Femur (tissue), 1 donor: Measurements from ENCODE around the gene SEPTIN7.
A peak's percentile ranks its signal among the peaks of the same experiment; 100 is the strongest.
"Not testable (repeated sequence)": the region's sequence is repeated elsewhere in the genome, so short reads cannot be mapped to it uniquely, and the experiment has no call there.

ENCODE experiments used
- DNase-seq: peaks from one replicate; pipeline ENCODE4 v3.0.0-alpha.2; 2017

The SEPTIN7 gene

GRCh38 chr7:35800718-35801391 lies at the start of gene SEPTIN7:
SEPTIN7 (plus strand) TSS chr7:35801057; CDS start chr7:35801210, 153 bp downstream.
- peak; percentile 100 for DNase-seq

GRCh38 chr7:35752742-35753141 lies 48.1 kb upstream of the SEPTIN7 start:
- no peak for DNase-seq

- DNase-seq = peak; percentile 51
Measured at GRCh38 chr7:35753761-35754603, 46.9 kb upstream of the SEPTIN7 start.

- DNase-seq = no peak
Measured at GRCh38 chr7:35754741-35755140, 46.1 kb upstream of the SEPTIN7 start.

- DNase-seq = no peak
Measured at GRCh38 chr7:35755711-35756110, 45.1 kb upstream of the SEPTIN7 start.

- not testable (repeated sequence) for DNase-seq
Measured at GRCh38 chr7:35756453-35756852, 44.4 kb upstream of the SEPTIN7 start.

- no peak for DNase-seq
Measured at GRCh38 chr7:35757574-35757973, 43.3 kb upstream of the SEPTIN7 start.

- DNase-seq = no peak
Measured at GRCh38 chr7:35758421-35758820, 42.4 kb upstream of the SEPTIN7 start.

GRCh38 chr7:35760143-35760745 lies 40.6 kb upstream of the SEPTIN7 start:
- DNase-seq = no peak

- DNase-seq = no peak
Measured at GRCh38 chr7:35761871-35762677, 38.8 kb upstream of the SEPTIN7 start.

- no peak for DNase-seq
Measured at GRCh38 chr7:35762781-35763180, 38.1 kb upstream of the SEPTIN7 start.

- DNase-seq = no peak
Measured at GRCh38 chr7:35768346-35768745, 32.5 kb upstream of the SEPTIN7 start.

GRCh38 chr7:35771776-35772175 lies 29.1 kb upstream of the SEPTIN7 start:
- no peak for DNase-seq

GRCh38 chr7:35773994-35774393 lies 26.9 kb upstream of the SEPTIN7 start:
- DNase-seq = no peak

- DNase-seq = no peak
Measured at GRCh38 chr7:35776686-35777085, 24.2 kb upstream of the SEPTIN7 start.

GRCh38 chr7:35777121-35777520 lies 23.7 kb upstream of the SEPTIN7 start:
- no peak for DNase-seq

GRCh38 chr7:35780070-35780469 lies 20.8 kb upstream of the SEPTIN7 start:
- DNase-seq = no peak

- DNase-seq = no peak
Measured at GRCh38 chr7:35781200-35781701, 19.6 kb upstream of the SEPTIN7 start.

GRCh38 chr7:35781767-35782515 lies 18.9 kb upstream of the SEPTIN7 start:
- no peak for DNase-seq

- no peak for DNase-seq
Measured at GRCh38 chr7:35784332-35784731, 16.5 kb upstream of the SEPTIN7 start.

- no peak for DNase-seq
Measured at GRCh38 chr7:35785250-35785649, 15.6 kb upstream of the SEPTIN7 start.

GRCh38 chr7:35787925-35788324 lies 12.9 kb upstream of the SEPTIN7 start:
- no peak for DNase-seq
